Adrenal gland (tissue), 5 donors: ENCODE measurements around the gene RAB20.

Experiments
- CTCF ChIP-seq, 6 experiments: fragments of 450-650 bp in 4 of 6; fragments of 200-600 bp in 2 of 6; sonication (generic) in 1 of 6; IDR thresholded peaks; 1 replicate in 5 of 6; 2 replicates in 1 of 6; pipeline versions ENCODE4 v1.5.1 to v1.8.0; 2016 to 2021; ENCODE audit warnings: antibody characterized with exemption in 6 of 6, mild to moderate bottlenecking in 2 of 6, moderate library complexity in 1 of 6
- POLR2A ChIP-seq, 2 donors: fragments of 450-650 bp; IDR thresholded peaks; one replicate each; pipeline ENCODE4 v1.6.1; 2017; ENCODE audit warnings: antibody characterized with exemption in 2 of 2, mild to moderate bottlenecking in 2 of 2, moderate library complexity in 1 of 2
- donor health status: DM: no; HTN: no; CAD: no.

- TF ChIP-seq CTCF (IDR thresholded peaks at IDR 0.05), result no peak
- no peak for TF ChIP-seq POLR2A (IDR thresholded peaks at IDR 0.05)
Measured at GRCh38 chr13:110479215-110479545, 82.3 kb downstream of the RAB20 start.
